Measurements from ENCODE around the gene SPRED1. TPM values are rescaled to one million over a fixed set of nuclear protein-coding genes. Genes with fewer than 3 reads are reported as not detected.

SPRED1 gene
- total and polyA plus RNA-seq, 2 of the 4 experiments (the other 2 are of a cell fraction) = 6.6 to 17.9 TPM

GRCh38 chr15:38267421-38268022 lies 14.9 kb downstream of the SPRED1 start:
- H3K18ac ChIP-seq (ENCODE audit: low read depth, low read length) = no peak overlapping the region
- no CpG with 5 or more reads among the region's 3 CpGs for WGBS, 2 experiments (ENCODE audit: extremely low coverage in 2 of 2, insufficient read length in 1 of 2)
- peak; percentile 36 for DNase-seq
- H2BK20ac ChIP-seq (ENCODE audit: low read depth, low read length) = no peak overlapping the region
- no peak overlapping the region for H2AK5ac ChIP-seq (ENCODE audit: low read depth, low read length)
- ChIA-PET CTCF (no interaction called here), POLR2A (ENCODE audit: unreplicated experiment) (no interaction called here)
- H3K14ac ChIP-seq (replicated peaks; ENCODE audit: low read depth, low read length) = peak overlapping the region; percentile 39; the same call in 1 of the 2 replicates
- H4K8ac ChIP-seq (ENCODE audit: low read depth in 2 of 2, low read length in 2 of 2) = peak overlapping the region in 1 of 2 experiments; percentile 20; a peak in 1 of 4 replicates
- no peak overlapping the region for H4K5ac ChIP-seq (ENCODE audit: low read depth, low read length)
- peak overlapping the region; percentile 65; the same call in 1 of the 2 replicates for H3K4me2 ChIP-seq (ENCODE audit: low read depth, low read length)
- peaks cover 5 to 72% of the 10 kb centered on the region in 2 experiments; a peak in 3 of 4 replicates for H3K79me1 ChIP-seq (ENCODE audit: low read depth in 1 of 2, low read length in 2 of 2)
- no peak overlapping the region for H4K91ac ChIP-seq (ENCODE audit: insufficient read depth, low read depth, low read length)
- H3K23ac ChIP-seq (ENCODE audit: low read depth, low read length) = peak overlapping the region; percentile 72; the same call in 1 of the 2 replicates
- H3K9ac ChIP-seq (ENCODE audit: low read depth, low read length) = no peak overlapping the region
- H3K9me1 ChIP-seq (ENCODE audit: insufficient read depth, low read length) = peaks cover 7% of the 10 kb centered on the region; the same call in 1 of the 2 replicates
- dilution Hi-C loops (cut with HindIII; ENCODE audit: low sequenced_read_pairs, unreplicated experiment) = no loop called here
- H3K4ac ChIP-seq (ENCODE audit: low read depth, low read length) = no peak overlapping the region
- H3K9me3 ChIP-seq (ENCODE audit: control insufficient read depth, insufficient read depth, low read length) = no peaks in the 10 kb centered on the region
- H3K27me3 ChIP-seq (ENCODE audit: control insufficient read depth, insufficient read depth, low read length) = no peaks in the 10 kb centered on the region
- peaks cover 12% of the 10 kb centered on the region; the same call in 1 of the 2 replicates for H3K4me1 ChIP-seq (ENCODE audit: control insufficient read depth, insufficient read depth, low read length)
- no TSS peak for BruUV-seq (replicated peaks)
- H4K20me1 ChIP-seq (ENCODE audit: insufficient read depth, low read length) = peaks cover 88% of the 10 kb centered on the region
- H2AK9ac ChIP-seq (replicated peaks; ENCODE audit: low read depth, low read length, poor library complexity) = no peak overlapping the region
- H2AFZ ChIP-seq (replicated peaks; ENCODE audit: low read length, poor library complexity) = no peak overlapping the region
- in situ Hi-C loops (cut with MboI; ENCODE audit: low sequenced_read_pairs) = no loop called here
- no peak overlapping the region for H3K4me3 ChIP-seq (ENCODE audit: insufficient read depth, low read depth, low read length)
- TF ChIP-seq RCOR1 (IDR thresholded peaks at IDR 0.05; ENCODE audit: insufficient replicate concordance, low read length) (no peak), NFE2L2 (IDR thresholded peaks at IDR 0.05; ENCODE audit: low read depth, low read length) (no peak), CHD1 (IDR thresholded peaks at IDR 0.05; ENCODE audit: low read depth, low read length) (no peak)
- intact Hi-C loops (cut with micrococcal nuclease) = loop anchor here (5.0 kb wide), 2 partner anchors 50 to 80 kb away; no protein-coding TSS in a partner anchor
- no peak overlapping the region for H3K27ac ChIP-seq (ENCODE audit: insufficient read depth, low read length)
- H2BK120ac ChIP-seq (ENCODE audit: low read depth, low read length) = no peak overlapping the region
- ATAC-seq (ENCODE audit: low read depth) = peak; percentile 38; the same call in 1 of the 2 replicates
- peaks cover 9% of the 10 kb centered on the region for H3K36me3 ChIP-seq (ENCODE audit: control insufficient read depth, insufficient read depth, low read length)
- no peak overlapping the region for H2BK15ac ChIP-seq (ENCODE audit: low read depth, low read length)
- peak overlapping the region; percentile 70 for H2BK5ac ChIP-seq (ENCODE audit: low read depth, low read length, poor library complexity, severe bottlenecking)
- H3K56ac ChIP-seq (ENCODE audit: extremely low read depth, insufficient read depth, low read length) = no peak overlapping the region
